ENCODE measurements around the gene FIGN.

Gene FIGN

GRCh38 chr2:163703386-163703785 is 32.4 kb downstream of the FIGN start:
- DNase-seq, result no peak

DNA sequence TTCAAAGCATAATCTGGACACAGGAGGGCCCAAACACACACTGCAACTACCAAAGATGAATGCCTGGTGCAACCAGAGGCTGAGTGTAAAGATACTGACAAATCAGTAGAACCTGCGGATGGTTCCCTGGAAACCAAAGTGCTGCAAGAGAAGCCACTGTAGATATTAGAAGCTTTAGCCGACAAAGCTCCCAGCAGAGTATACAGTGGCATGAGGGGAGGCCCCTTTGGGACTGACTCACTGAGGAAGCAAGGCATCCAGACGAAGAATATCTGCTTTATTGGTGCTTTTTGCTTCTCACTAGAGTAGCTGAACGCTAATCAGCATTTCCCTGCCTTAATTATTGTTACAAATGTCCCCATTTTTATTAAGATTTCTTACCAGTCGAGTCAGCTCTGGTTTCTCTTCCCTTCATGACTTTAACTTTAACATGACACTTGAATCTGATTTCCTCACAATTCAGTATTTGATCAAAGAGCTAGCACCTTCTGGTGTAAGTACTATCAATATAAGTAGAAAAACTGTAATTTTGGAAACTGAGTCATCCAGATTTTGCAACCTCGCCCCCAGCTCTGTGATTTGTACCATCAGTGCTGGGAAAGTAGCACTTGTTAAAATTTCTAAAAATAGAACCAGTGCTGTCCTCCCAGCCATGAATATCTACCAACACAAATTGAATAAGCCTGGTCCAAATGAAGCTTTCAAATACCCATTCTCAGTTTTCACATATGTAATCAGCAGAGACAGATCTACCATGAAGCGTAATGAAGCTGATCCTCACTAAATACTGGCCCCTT is 34.2 kb downstream of the FIGN start:
- DNase-seq, result no peak

DNA sequence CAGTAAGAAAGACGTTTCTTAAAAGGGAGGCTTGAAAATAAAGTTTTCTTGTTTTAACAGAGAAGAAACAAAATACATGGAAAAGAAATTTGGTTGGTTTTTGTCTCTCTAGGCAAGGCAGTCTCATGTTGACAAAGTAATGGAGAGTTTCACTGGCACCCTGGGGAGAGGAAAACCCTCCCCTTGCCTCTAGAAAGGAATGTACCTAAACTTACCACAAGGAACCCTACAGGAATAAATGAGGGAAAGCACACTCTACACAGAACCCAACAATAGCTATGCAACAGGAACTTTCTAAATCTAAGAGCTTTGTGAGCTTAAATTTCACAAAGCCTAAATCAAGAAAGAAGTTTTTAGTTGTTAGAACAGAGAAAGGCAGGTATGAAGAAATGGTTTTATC is 37.0 kb downstream of the FIGN start:
- no peak for DNase-seq

DNA sequence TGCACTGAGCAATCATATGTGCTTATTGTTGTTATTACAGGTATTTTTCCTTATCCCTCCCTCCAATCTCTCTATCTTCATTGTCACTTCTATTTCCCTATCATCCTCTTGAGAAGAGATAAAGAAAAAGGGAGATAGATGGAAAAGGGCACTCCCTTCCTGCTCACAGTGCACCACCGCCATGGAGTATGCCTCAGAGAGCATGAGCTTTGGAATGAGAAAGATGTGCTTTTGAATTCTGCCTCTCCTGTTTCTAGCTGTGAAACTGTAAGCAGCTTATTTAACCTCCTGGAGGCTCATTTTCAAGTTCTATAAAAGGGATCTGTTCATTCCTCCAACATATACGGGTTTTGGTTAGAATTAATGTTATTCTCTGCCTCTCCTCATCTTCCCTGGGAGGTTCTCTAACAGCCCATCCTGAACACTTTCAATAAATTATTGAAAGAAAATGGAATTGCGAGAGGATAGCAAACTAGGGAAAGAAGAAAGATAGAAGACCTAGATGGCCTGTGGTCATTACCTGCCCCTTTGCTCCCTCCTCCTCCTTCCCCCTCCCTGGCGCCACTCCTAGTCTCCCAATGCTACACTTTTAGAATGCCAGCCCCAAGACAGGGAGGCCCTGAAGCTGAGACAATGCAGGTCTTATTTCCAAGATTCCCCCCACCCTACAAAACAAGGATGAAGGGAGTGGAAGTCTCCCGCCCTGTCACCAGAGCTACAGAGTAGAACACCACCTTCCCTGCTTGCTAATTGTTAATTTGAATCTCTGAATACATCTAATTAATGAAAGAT is 37.8 kb downstream of the FIGN start:
- DNase-seq, result no peak

GRCh38 chr2:163697429-163697828 is 38.4 kb downstream of the FIGN start:
- DNase-seq, result no peak

DNA sequence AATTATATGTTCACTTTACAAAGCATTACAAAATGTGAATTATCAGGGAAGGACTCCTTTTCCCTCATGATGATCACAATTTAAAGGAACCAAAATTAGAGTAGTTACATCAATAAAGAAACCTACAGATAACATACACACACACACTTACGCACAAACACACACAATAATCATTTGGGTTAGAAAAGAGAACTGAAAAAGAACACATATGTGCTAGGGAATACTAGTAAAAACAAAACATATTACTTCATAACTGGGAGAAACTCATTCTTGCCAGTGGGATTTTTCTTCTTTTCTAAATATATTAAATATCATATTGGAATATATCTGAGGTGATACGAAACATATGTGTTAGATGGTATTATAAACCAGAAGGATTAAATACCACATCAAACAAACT is 42.3 kb downstream of the FIGN start:
- DNase-seq, result no peak

DNA sequence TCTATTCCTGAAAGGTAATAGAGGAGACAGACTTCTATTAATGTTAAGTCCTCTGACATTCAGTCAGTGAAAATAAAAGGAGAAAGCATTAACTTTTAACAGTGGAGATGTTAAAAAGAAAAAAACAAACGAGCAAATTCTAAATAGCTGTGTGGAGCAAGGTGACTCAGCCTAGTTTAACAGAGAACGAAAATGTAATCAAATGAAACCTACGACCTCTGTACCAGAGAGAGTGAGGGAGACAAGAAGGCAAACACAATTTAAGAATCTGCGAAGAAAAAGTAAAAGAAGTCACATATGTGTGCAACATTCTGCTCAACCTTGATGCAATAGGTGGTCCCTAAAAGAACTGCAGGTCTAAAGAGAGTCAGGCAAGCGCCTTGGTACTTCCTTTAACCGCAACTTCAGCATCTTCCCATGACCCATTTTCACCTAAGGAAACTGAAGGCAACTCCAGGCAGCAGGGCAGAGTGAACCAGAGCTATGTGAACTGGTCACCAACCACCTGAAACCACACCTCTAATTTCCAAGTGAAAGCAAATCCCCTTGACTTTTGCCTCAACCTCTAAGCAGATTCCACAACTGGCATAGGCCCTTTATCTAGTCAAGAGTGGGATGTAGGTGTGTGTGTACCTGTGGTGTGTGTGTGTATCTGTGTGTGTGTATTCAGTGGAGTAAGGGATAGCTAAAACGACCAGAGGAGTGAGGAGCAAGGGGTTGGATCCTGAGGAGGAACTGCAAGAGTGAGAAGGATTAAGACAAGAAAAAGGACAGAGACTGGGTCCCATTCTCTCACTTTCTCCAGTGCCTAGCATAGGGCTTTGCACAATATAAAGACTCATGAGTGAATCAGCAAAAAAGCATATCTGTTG is 43.0 kb downstream of the FIGN start:
- no peak for DNase-seq

GRCh38 chr2:163692081-163692480 is 43.7 kb downstream of the FIGN start:
- DNase-seq, result no peak

DNA sequence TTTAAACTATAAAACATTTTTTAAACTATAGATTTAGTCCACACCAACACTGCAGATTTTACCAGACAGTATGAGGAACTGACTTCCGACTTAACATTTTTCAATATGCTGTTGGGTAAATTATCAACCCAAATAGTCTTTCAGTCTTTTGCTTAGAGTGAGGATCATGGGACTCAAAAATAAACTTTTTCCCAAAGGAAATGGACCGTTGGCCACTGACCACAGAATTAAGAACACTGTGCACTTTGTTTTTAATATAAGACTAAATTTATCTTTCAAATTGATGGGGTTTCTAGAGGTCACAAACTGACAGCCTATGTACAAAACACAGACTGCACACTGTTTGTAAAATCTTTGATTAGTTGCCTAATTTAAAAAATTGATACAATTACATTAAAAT is 44.9 kb downstream of the FIGN start:
- DNase-seq, result no peak

- DNase-seq, result no peak
Measured at GRCh38 chr2:163687217-163687616, 48.6 kb downstream of the FIGN start.

DNA sequence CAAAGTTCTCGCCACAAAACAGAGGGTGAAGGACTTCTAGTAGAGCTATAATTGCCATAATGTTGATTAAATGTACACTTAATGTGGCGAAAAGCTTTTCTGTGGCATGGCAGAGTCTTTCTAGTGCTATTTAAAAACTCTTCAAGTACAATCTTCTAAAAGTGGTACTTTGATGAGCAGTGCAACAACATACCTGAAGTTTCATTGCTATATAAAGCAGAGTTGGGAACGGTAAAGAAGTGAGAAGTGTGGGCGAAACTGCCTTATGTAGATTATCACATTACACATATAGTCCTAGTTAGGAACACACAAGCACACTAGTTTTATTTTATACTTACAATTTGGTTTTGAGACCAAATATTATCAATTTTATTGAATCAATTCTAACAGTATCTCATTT is 49.5 kb downstream of the FIGN start:
- no peak for DNase-seq

DNA sequence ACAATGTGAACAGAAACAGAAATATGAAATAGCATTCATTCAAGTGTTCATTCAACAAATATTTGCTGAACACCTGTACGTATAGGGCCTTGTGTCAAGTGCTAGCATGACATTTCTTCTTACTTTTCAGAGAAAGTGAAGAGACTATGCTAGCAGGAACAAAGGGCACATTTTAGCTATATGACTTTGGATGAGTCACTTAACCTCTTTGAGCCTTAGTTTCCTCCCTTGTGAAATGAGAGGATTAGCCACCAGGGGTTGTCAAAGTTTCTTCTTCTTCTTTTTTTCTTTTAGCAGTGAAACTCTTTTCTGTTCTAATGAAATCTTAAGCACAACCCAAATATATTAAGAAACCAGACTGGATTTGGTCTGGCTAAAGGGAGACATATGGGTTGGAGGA is 53.1 kb downstream of the FIGN start:
- DNase-seq, result no peak

- DNase-seq, result no peak
Measured at GRCh38 chr2:163681745-163682144, 54.1 kb downstream of the FIGN start.

DNA sequence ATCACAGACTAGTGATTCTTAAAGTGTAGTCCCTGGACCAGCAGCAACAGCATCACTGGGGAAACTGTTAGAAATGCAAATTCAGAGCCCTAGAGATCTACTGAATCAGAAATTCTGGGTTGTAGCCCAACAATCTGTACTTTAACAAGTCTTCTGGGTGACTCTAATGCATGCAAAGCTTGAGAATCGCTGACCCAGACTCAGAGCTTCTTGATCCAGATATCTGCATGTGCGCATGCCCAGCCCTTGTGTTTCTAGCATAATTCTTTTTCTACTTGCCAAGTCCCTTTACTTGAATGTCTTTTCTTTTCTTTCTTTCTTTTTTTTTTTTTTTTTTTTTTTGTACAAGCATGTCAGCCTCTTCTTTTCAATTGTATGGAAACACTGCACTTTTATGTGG is 60.4 kb downstream of the FIGN start:
- no peak for DNase-seq

DNA sequence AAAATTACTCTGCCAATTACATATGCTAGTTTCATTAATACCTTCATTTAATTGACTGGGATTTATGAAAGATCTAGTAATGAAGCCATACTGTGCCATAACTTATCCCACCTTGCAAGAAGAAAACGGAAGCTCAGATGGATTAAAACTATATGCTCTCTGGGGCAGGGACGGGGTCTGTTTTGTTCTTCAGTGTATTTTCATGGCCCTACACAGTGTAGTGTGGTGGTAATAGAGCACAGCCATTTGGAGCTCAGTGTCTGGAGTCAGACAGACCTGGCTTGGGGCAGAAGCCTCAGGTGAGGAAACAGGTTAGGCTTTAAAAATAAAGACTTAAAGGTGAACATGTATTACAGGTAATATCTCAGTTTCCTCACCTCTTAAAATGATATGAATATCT is 62.3 kb downstream of the FIGN start:
- DNase-seq, result no peak

- no peak for DNase-seq
Measured at GRCh38 chr2:163670929-163671328, 64.9 kb downstream of the FIGN start.

- DNase-seq, result no peak
Measured at GRCh38 chr2:163669506-163669905, 66.3 kb downstream of the FIGN start.

DNA sequence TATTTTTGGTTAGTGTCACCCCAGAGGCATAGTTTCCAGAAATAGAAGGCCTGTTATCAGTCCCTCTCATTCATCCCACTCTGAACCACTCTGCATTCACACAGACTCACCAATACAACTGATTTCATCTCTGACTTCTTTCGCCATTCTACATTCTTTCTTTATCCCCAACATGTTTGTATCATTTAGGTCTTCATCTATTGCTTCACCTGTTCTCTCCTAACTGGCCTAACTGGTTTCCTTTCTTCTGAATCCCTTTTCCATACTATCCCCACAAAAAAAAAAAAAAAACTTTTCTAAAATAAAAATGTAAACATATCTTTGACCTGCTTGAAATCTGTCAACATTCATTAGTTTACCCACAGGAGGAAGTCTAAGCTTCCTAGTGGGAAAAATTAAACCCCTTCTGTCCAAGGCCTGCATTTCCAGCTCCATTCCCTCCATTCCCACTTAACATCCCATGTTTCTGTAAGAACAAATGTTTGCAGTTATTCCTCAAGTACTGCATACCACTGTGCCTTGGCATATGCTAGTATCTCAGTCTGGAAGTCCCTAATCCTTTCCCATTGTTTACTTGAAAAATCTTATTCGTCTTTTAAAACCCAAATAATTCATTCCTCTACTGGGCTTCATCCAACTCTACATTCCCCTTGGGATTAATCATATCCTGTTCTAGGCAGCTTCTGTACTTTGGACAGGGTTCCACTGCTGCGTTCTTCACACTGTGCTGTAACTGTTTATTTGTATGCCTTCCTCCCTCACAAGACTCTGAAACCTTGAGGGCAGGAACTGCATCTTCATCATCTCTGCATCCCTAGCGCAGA is 68.5 kb downstream of the FIGN start:
- no peak for DNase-seq

DNA sequence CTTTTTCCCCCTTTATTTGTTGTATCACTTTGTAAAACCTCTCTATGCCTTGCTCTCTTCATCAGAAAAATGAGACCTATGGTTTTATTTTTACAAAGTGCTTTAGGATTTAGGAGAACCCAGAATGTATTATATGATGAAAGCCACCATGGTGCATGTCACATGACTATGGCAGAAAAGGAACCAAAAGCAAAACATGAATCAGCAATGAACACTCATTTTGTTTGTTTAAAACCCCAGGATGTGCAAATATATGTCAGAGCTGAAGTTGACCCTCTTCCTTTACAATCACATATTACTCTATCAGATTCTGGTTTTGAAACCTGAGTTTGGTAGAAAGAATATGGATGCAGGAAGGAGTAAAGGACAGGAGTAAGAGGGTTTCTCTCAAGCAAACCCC is 70.0 kb downstream of the FIGN start:
- no peak for DNase-seq

- DNase-seq, result no peak
Measured at GRCh38 chr2:163665051-163665450, 70.8 kb downstream of the FIGN start.

- DNase-seq, result no peak
Measured at GRCh38 chr2:163664610-163665009, 71.2 kb downstream of the FIGN start.

GRCh38 chr2:163662141-163662780 is 73.5 kb downstream of the FIGN start:
- DNase-seq, result no peak

Measured in effector CD8-positive, alpha-beta T cell (primary cell).